ENCODE measurements around the gene PCDHGB3.

DNA sequence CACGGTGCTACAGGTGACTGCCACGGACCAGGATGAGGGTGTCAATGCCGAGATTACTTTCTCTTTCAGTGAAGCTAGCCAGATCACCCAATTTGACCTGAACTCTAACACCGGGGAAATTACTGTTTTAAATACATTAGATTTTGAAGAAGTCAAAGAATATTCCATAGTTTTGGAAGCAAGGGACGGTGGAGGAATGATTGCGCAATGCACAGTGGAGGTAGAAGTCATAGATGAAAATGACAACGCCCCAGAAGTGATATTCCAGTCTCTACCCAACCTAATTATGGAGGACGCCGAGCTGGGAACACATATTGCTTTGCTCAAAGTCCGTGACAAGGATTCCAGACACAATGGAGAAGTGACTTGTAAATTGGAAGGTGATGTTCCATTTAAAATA lies 18.6 kb downstream of the PCDHGB3 start:
- TF ChIP-seq, protein P1, sequence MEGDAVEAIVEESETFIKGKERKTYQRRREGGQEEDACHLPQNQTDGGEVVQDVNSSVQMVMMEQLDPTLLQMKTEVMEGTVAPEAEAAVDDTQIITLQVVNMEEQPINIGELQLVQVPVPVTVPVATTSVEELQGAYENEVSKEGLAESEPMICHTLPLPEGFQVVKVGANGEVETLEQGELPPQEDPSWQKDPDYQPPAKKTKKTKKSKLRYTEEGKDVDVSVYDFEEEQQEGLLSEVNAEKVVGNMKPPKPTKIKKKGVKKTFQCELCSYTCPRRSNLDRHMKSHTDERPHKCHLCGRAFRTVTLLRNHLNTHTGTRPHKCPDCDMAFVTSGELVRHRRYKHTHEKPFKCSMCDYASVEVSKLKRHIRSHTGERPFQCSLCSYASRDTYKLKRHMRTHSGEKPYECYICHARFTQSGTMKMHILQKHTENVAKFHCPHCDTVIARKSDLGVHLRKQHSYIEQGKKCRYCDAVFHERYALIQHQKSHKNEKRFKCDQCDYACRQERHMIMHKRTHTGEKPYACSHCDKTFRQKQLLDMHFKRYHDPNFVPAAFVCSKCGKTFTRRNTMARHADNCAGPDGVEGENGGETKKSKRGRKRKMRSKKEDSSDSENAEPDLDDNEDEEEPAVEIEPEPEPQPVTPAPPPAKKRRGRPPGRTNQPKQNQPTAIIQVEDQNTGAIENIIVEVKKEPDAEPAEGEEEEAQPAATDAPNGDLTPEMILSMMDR (IDR thresholded peaks at IDR 0.05): no peak
- no peak for TF ChIP-seq ZFX (IDR thresholded peaks at IDR 0.05; ENCODE audit: borderline replicate concordance)
